ENCODE data around the gene NSL1.

NSL1 gene

GRCh38 chr1:212701910-212702309, 89.7 kb downstream of the NSL1 start:
- DNase-seq = no peak

- no peak for DNase-seq
These were observed 90.4 kb downstream of the NSL1 start for GRCh38 chr1:212700892-212701819.

GRCh38 chr1:212700223-212700891, 91.2 kb downstream of the NSL1 start:
- DNase-seq = no peak

GRCh38 chr1:212699625-212700222, 91.9 kb downstream of the NSL1 start, which contains the start of gene BATF3:
TSS of gene BATF3 (minus strand) at chr1:212699840. CDS start at chr1:212699762, 78 bp downstream.
- DNase-seq = no peak

DNA sequence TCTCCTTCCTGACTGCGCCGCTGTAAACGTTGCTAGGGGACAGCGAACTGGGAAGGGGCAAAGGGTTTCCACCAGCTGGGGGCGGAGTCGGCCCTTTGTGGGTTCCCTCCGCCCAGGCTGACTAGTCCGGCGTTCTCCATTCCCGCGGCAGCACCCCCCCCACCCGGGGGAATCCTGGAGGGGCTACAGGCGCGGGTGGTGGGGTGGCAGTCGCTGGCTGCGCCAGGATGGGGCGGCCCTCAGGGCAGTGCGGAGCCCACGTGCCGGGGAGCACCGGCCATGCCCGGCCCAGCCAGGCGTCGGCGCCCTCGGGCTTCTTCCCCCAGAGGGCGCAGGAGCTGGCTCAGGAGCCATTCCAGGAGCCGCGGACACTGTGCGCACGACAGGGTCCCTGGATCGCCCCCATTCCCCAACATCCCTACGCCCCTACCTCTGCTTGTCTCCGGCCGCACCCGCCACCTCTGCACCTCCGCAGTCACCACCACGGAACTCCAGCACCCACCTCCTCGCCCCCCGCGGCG, 92.4 kb downstream of the NSL1 start:
- DNase-seq = peak; percentile 32

- no peak for DNase-seq
These were observed 93.0 kb downstream of the NSL1 start for GRCh38 chr1:212698467-212699103.

GRCh38 chr1:212696721-212697331, 94.8 kb downstream of the NSL1 start:
- DNase-seq = no peak

- no peak for DNase-seq
These were observed 98.6 kb downstream of the NSL1 start for GRCh38 chr1:212692774-212693644.

- no peak for DNase-seq
These were observed 100.0 kb downstream of the NSL1 start for GRCh38 chr1:212691561-212692071.

DNA sequence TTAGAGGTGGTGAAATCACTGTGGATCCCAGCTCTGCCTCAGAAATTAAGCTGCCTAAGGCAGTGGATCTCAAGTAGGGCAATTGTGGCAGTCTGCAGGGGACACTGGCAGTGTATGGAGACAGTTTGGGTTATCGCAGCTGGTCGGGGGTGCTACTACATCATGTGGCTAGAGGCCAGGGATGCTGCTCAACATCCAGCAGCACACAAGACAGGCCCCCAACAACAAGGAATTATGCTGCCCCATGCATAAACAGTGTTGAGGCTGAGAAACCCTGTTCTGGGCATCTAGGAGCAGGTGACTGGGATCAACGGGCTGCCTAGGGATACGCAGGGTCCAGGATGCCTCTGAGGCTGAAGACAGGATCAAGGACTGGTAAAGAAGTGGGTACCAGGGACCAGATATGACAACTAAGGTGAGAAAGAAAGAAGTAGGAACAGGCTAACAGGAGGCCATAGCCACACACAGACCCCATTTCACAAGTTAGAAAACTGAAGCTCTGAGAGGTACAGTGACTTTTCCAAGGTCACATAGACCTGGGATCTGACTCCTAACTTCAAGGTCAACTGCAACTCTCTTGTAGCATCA, 100.7 kb downstream of the NSL1 start:
- no peak for DNase-seq

DNA sequence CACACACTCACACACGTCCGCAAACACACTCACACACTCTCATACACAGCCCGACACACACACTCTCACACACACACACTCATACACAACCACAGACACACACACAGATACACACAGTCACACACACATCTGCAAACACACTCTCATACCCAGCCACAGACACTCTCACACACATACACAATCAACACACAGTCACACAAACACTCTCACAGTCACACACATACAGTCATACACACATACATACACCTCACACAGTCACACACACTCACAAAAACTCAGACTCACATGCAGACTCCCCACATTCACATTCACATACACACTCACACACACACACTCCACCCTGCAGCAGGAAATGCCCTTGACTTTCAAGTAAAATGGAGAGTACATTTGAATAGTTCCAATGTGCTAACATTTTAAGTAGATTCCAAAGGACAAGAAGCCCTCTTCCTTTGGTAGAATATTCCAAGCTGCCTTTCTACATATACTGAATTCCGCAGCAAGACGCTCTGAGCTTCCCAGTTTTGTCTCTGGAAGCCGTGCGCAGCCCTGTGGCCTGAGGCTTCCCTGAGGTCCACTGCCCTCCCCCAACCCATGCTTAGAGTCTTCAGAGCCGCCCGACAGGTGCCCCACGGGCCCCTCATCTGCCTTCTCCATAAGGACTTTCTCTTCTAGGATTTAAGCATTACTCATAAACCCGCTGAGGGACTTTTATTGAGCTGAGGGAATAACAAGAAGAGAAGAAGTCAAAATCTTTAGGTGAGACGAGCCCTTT, 101.6 kb downstream of the NSL1 start:
- no peak for DNase-seq

- DNase-seq = no peak
These were observed 102.3 kb downstream of the NSL1 start for GRCh38 chr1:212689196-212689725.

GRCh38 chr1:212688341-212689047, 103.1 kb downstream of the NSL1 start:
- no peak for DNase-seq

DNA sequence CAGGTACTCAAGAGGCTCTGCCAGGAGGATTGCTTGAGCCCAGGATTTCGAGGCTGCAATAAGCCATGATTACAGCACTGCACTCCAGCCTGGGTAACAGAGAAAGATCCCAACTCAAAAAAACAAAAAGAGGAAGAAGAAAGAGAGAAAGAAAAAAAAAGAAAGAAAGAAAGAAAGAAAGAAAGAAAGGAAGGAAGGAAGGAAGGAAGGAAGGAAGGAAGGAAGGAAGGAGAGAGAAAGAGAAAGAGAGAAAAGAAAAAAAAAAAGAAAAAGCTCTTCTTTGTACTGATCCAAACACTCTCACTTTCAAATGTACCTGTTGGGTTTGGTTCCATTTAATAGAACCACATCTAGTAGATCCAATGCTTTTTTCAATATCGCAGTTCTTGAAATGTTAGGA, 103.8 kb downstream of the NSL1 start:
- no peak for DNase-seq

DNA sequence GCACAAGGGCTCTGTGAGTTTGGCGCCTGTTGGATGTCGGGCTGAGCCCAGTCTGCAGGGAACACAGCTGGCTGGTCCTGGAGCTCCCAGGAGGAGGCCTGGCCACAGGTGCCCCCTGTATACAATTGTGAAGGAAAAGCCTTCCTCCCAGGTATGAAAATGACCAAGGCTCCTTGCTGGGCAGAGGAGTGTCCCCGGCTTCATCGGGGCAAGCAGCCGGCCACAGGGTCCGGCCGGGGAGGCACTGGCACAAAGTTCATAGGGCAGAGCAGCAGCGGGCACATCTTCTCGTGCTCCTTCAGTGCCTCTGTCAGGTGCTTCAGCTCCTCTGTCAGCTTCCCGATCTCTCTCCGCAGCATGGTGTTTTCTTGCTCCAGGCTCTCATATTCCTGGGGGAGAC, 105.0 kb downstream of the NSL1 start:
- DNase-seq = no peak

DNA sequence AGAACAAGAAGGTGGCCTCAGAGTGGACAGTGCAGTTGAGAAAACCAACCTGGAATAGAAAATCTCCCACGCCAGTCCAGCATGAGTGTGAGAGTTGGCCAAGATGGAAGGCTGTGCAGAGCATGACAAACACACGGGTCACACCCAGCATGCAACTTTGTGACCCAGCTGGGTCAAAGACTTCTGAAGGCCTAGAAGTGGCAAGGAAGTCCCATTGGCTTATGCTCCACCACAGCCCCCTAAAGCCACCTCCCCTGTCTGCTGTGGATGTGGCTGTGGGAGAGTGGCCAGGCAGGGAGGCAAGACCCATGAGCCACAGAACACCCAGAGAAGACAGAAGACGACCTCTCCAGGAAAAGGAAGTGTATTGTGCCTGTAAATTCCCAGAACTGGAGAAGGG, 105.5 kb downstream of the NSL1 start:
- no peak for DNase-seq

GRCh38 chr1:212685429-212685828, 106.1 kb downstream of the NSL1 start:
- DNase-seq = no peak

DNA sequence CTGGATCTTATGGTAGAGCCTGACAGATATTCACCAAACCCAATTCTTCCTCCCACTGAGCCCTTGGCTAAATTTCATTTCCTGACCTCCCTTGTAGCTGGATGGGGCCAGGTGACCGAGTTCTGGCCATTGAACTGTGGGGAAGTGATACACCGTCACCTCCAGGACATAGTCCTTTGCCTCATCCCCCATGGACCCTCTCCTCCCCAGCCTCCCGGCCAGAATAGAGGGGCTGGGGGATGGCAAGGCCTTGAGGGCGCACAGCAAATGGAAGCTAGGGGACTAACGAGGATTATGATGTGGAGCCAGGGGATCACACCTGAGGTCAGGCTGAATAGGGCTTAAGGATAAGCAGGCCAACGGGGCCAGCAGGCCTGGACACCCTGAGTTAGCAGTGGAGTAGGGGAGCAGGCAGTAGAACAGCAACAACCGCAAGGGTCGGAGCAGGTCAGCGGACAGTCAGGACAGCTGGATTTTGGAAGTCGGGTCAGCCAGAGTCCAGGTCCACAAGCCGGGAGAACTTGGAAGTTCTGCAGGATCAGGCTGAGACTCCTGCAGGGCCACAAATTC, 107.0 kb downstream of the NSL1 start:
- DNase-seq = no peak

- no peak for DNase-seq
These were observed 107.5 kb downstream of the NSL1 start for GRCh38 chr1:212684076-212684475.

All from KG1 (cell line).